HCEC 1CT (cell line): ENCODE measurements around the gene COX6A1.
A peak's percentile ranks its signal among the peaks of the same experiment; 100 is the strongest.
"Not testable (repeated sequence)": the region's sequence is repeated elsewhere in the genome, so short reads cannot be mapped to it uniquely, and the experiment has no call there.

Experiments used
- DNase-seq: peaks from one replicate; pipeline ENCODE4 v3.0.0-alpha.2; 2017

COX6A1 gene

DNA sequence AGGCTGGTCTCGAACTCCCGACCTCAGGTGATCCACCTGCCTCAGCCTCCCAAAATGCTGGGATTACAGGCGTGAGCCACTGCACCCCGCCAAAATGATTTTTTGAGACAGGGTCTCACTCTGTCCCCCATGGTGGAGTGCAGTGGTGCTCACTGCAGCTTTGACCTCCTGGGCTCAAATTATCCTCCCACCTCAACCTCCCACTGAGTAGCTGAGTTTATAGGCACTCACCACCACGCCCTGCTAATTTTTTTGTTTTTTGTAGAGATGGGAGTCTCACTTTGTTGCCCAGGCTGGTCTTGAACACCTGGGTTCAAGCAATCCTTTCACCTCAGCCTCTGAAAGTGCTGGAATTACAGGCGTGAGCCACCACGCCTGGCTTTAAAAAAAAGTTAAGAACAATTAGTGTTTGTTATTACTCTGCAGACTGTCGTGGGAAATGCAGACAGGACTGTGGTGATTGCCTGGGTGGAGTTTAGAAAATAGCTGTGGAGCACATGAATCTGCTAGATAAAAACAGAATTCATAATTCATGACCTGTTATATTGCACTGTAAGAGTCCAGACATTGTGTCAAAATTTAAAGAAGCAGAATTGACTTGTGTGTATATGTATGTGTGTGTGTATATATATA is 9.2 kb upstream of the COX6A1 start:
- no peak for DNase-seq

DNA sequence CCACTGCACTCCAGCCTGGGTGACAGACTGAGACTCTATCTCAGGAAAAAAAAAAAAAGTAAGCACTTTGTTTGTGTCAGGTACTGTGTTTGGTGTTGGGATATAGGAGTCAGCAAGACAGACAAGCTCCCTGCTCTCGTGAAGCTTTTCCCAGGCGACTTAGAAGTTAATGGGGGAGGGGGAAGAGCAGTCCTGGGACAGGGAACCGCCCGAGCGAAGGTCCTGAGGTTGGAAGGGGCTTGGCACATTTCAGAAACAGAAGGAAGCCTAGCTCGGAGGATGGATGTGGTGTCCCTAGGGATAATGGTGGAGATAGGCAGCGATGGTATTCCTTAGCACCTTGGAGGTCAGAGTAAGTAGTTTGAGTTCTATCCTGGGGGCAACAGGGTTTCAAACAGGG is 8.5 kb upstream of the COX6A1 start:
- no peak for DNase-seq

DNA sequence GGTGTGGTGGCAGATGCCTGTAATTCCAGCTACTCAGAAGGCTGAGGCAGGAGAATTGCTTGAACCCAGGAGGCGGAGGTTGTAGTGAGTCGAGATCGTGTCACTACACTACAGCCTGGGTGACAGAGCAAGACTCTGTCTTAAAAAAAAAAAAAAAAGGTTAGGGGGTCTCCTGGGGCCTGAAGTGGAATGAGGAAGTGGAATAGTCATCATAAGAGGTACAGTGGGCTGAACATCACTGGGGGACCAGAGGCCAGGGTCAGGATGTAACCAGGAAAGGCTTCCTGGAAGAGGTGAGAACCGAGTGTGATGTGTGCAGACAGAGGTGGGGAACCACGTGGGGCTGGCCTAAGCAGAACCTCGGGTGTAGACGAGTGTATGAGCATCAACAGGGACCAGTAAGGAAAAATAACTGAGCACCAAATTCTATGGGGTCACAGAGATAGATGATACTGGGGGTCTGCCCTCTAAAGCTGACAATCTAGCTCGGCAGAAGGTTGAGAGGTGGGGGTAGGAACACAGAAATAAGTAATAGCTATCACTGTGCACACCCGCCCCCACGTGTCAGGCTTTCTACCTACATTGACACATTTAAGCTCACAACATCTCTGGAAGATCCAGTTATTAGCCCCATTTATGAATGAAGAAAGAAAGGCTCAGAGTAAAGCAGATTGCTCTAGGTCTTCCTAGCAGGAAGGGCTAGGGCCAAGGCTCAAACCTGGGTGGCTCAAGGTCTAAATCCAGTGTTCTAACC is 5.0 kb upstream of the COX6A1 start:
- no peak for DNase-seq

DNA sequence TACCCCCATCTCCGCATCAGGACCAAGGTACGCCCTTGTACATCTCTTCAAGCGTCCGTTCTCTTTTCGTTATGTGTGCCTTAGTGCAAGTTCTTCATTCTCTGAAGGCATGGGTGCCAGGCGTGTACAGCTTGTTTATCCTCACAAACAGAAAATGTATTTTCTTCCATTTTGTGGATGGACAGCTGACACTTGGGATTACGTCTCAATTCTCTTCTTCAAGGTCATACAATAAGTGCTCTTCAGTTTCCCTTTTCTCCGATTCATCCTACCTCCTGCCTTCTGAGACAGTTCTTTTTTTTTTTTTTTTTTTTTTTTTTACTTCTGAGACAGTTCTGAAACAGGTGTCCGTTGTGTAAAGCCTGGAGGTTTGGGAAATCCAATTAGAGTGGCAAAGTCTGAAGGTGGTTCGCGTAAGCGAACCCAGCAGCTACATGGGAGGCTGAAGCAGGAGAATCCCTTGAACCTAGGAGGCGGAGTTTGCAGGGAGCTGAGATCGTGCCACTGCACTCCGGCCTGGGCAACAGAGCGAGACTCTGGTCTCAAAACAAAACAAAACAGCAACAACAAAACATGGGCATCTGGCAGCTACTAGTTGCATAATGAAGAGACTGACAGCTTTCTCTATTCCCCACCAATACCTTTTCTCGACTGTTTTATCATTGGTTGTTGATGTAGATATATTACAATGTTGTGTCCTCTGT is 734 bp downstream of the COX6A1 start:
- DNase-seq = no peak

DNA sequence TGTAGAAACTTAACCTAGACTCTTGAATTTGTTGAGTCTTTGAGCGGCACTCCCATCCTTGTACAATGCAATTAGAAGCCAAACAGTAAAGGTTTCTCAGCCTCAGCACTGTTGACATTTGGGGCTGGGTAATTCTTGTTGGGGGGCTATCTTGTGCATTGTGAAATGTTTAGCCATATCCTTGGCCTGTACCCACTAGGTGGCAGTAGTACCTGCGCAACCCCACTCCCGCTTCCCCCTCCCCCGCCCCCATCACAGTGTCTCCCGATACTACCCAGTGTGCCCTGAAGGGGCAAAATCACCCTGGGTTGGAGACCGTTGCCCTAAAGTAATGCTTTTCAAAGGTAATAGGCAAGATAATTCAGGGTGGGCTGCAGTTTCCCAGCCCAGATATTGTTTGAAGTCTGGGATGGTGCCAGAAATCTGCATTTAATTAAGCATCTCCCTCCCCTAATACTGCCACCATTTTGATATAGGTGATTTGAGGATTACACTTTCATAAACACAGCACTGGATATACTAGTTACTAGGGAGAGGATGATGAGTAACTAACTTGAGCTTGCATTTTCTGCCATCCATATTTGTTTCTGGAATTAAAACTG is 1.8 kb downstream of the COX6A1 start:
- peak; percentile 60 for DNase-seq

DNA sequence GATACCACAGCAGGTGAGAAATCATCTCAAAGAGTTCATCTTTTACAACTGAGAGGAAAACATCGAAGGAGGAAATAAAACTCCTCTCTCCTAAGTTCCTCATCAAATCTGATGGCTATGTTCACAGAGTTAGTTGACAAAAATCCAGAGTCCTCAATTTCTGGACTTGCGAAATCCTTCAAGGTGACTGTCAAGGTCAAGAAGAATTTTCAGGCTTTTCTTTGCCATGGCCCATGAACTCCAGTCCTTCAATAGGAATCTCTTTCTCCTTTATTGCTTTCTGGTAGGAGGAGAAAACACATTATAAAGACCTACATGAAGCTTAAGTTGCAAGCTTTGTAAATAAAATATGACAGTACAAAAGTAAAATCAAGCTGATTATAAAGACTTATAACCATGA is 6.8 kb downstream of the COX6A1 start:
- DNase-seq = no peak

DNA sequence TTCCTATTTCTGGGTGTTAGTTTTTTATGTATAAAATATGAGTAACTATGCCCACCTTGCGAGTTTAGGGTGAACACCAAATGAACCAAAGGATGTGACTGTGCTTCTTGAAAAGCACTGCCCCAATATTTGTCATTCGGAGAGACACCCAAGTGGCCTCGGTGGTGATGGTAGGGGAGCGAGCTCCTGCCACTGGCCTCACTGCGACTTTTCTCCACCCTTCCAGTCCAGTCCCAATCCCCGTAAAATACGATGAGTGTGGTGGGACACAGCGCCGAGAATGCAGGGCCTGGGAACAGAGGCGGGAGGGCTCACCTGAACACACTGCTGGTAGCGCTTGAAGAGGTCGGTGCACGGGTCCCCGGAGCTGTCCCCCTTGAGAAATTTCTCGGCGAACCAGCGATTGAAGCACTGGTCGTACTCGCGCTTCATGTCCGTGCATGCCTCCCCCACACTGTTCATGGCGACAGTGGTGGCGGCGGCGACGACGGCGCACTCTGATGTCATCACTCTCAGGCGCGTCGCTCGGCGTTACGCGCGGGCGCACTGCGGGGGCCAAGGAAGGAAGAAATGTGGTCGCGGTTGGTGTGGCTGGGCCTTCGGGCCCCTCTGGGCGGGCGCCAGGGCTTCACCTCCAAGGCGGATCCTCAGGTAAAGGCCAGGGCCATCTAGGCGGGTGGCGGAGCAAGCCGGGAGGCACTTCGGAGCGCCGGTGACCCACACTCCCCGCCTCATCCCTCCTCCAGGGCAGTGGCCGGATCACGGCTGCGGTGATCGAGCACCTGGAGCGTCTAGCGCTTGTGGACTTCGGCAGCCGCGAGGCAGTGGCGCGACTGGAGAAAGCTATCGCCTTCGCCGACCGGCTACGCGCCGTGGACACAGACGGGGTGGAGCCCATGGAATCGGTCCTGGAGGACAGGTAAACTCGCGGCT is 8.3 kb downstream of the COX6A1 start, which contains the start of the genes GATC and TRIAP1:
Gene GATC (plus strand): TSS at position 534 of the 933 bp plus-strand sequence. CDS start 37 bp downstream, at position 571.
Gene TRIAP1 (minus strand): TSS at position 474 of the 933 bp plus-strand sequence. CDS start 12 bp downstream, at position 462.
- peak; percentile 67 for DNase-seq

DNA sequence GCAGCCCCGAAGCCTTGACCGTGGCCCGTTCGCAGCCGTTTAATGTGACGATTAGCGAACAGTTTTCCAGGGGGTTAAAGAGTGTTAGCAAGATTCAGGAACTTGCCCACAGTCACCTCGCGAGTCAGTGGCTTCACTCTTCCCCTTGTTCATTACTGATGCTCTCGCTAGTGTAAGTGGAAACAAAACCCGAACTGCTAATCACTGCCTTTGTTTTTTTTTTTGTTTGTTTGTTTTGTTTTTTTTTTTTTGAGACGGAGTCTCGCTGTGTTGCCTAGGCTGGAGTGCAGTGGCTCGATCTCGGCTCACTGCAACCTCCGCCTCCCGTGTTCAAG is 8.9 kb downstream of the COX6A1 start:
- DNase-seq = not testable (repeated sequence)

DNA sequence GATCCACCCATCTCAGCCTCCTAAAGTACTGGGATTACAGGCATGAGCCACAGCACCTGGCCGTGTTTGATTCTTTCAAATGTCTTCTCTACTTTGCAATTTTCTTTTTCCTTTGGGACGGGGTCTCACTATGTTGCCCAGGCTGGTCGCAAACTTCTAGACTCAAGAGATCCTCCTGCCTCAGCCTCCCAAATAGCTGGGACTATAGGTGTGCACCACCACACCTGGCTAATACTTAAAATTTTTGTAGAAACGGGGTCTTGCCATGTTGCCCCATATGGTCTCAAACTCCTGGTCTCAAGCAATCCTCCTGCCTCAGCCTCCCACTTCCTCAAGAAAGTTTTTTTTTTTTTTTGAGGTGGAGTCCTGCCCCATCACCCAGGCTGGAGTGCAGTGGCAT is 10.1 kb downstream of the COX6A1 start:
- DNase-seq = no peak

DNA sequence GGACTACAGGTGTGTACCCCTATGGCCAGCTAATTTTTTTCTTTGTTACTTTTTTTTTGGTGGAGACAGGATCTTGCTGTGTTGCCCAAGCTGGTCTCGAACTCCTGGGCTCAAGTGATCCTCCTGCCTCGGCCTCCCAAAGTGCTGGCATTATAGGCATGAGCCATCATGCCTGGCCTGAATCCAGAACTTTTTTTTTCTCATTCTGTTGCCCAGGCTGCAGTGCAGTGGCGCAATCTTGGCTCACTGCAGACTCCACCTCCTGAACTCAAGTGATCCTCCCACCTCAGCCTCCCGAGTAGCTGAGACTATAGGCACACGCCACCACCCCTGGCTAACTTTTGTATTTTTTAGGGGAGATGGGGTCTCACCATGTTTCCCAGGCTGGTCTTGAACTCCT is 14.6 kb downstream of the COX6A1 start:
- DNase-seq = not testable (repeated sequence)

DNA sequence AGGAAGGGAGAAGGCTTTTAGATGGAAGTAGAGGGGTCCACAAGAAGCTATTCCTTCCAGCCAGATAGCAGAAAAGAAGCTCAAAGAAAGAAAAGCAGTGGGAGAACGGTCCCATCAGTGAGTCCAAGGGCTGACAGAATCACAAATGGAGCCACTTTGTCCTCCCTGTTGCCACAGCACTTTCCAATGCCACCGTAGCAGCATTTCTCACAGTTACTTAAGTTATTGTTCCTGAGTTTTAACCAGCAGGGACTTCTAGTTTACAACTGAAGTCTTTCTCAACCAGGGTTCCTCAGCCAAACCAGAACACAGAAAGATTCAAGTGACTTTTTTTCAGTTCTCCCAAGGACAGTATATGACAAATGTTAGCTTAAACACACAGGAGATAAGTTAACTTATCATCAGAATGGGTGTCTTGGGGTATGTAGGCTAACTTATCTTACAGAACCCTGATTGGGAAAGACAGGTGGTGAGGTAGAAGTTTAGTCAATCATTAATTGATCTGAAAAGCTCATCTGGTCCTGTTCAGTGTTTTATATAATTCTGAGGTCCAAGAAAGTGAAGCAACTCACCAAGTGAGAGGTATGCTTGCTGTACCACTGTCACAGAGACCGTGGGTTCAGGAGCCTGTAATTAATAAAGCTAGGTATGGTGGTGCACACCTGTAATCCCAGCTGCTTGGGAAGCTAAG is 15.3 kb downstream of the COX6A1 start:
- no peak for DNase-seq

DNA sequence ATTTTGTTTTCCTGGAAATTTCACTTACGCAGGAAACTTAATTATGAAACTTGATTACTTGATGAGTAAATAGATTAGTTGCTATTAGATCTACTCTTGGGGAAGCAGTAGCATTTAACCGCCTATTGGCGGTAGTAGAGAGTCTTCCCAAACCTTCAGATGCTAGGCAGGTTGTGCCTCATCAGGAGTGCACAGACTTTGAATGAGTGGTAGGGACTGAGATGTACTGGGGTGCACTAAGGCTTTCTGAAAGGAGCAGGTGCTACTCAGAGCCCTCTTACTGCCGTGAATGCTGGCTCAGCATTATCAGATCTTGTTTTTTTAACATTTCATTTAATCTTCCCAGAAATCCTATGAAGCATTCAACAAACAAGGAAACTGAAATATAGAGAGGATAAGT is 16.1 kb downstream of the COX6A1 start:
- DNase-seq = peak; percentile 57

DNA sequence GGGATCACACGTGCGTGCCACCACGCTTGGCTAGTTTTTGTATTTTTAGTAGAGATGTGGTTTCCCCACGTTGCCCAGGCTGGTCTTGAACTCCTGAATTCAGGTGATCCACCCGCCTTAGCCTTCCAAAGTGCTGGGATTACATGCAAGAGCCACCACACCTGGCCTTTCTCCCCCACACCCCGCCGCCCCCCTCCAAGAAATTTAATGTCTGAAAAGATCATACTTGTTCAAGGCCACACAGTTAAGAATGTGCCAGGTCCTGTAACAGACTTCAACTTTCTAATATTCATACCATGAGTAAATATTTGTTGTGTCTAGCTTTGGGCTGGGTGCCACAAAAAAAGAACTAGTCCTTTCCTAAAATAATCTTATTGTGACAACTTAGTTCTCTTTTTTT is 17.4 kb downstream of the COX6A1 start:
- no peak for DNase-seq

DNA sequence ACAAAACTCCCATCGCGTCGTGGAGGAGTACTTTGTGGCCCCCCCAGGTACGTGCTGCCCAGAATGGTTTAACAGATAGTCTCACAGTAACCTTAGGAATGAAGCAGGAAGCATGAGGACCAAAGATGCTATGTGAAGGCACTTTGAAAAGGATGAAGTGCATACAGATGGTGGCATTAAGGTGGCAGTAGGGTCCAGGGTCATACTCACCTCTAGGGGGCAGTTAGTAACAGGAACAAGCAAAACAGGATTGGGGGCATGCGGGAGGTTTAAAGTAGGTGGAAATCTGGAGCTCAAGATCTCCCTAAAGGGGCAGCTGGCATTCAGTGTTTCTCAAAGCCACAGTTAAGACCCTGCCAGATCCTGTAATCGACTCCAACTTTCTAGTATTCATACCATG is 19.2 kb downstream of the COX6A1 start:
- no peak for DNase-seq

DNA sequence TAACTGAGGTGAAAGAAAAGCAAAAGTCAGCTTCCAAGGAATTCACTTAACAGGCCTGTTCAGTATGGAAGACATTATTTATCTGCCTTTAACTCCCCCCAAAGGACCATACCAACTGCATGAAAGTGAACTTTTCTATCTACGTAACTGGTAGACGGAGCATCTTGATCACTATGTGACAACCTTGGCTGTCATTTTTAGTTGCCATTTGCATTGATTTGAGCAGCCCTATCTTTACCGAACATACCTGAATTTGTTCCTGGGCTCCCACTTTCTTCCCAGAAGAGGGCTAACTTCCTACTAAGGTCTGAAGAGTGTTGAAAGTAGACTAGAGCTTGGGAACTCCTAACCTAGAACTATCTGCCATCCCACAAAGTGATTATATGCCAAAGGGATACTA is 22.2 kb downstream of the COX6A1 start:
- no peak for DNase-seq

DNA sequence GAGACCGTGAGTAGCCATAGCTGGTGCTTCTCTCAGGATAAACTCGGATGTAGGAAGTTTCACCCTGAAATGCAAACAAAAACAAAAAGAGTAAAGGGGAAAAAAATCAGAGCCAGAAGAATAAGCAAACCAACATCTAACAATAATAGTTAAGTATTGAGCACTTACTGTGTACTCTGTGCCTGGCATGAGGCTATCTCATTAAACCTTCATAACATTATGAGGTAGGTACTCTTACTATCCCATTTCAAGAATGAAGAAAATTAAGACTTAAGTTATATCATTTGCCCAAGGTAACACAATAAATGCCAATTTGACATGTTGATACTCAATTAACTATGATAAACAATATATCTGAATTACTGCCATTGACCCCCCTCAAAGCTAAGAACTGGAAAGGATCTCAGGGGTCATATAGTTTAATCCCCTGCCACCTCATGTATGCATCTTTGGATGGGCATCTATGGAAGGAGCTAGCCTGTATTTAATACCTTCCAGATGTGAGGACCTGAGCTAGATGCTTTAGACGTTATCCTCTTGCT is 24.3 kb downstream of the COX6A1 start:
- DNase-seq = no peak

DNA sequence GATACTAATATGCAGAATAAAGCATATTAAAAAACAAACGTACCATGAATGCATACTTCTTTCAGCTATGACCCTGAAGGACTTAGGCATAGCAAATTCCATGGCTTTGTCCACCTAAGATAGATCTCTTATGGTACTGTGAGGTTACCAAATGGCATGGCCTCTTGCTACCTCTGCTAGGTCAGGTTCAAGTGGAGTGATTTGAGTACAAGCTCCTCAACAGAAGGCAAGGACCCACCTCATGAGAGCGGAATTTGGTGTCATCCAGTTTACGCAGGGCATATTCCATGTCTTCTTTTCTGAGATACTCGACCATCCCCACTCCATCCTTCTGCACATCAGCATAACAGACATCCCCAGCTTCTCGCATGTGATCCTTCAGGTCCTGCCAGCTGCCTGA is 25.8 kb downstream of the COX6A1 start:
- DNase-seq = no peak

DNA sequence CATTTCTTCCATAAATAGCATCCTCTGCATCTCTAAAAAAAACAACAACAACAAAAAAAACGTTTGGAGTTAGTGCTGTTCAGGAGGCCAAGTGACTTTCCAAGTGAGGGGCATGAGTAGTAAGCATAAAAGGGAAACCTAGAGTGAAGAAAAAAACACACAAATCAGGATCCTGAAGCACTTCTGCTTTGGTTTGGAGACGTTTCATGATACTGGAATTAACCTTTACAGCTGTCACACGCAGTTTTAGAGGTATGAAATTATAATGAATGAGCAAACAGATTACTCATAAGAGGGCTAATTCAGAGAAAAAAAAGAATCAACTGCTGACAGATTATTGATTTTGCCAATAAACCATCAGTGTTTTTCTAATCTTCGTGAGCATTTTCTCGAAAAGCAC is 27.8 kb downstream of the COX6A1 start:
- no peak for DNase-seq

DNA sequence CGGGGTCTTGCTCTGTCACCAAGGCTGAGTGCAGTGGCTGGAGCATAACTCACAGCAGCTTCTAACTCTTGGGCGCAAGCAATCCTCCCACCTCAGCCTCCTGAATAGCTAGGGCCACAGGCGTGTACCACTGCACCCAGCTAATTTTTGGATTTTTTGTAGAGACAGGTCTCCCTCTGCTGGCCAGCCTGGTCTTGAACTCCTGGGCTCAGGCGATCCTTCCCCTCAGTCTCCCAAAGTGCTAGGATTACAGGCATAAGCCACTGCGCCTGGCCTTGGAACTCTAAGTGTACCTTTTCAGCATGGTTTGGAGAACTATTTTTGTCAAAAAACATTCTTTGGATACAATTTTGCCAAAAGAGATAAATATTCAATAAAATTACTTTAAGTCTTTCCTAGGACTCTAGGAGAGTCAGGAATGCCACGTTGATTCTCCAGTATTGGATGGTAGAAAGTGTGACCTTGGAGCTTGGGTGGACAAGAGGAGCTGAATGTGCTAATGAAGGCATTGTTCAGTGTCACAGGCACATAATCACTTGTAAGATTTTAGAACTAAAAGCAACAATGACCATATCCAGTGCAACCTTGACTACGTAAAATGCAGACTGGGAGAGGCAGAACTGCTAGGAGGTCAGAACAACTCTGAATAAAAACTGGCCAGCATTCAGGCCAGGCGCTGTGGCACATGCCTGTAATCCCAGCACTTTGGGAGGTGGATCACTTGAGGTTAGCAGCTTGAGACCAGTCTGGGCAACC is 28.8 kb downstream of the COX6A1 start:
- DNase-seq = peak; percentile 45

DNA sequence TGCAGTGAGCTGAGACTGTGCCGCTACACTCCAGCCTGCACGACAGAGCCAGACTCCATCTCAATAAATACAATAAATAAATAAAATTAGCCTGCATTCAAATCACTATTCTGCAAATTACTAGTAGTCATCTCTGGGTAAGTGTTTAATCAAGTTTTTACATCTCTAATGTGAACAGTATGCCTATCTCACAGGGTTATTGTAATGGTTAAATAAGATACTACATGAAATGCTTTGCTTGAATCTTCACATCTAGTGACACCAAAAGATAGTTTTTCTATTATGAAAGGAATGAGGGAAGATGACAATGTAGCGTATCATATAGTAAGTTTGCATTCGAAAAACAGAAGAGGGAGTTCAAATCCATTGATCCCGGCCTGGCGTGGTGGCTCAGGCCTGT is 29.5 kb downstream of the COX6A1 start:
- DNase-seq = no peak

DNA sequence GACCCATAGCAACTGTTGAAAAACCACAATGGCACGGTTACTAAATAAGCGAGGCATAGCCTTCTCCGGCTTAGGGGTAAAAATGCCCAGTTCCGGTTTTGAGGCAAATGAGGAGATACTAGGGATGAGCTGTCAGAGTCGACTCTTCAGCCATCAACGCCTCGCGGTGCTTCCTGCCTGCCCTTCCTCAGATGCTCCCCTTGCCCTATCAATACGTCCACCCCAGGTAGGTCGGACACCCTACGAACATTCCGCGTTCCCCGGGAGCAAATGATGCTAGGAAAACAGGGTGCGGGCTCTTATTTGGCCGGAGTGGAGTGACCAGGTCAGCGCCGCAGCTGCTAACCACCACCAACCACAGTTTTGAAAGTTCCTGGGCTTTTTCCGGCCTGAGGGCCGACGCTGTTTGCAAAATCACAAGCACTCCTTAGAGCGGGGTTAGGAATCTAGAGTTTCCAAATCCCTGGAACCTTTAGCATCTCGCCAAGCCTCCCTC is 30.5 kb downstream of the COX6A1 start:
- DNase-seq = peak; percentile 53
